GM21447 (cell line): ENCODE results near the gene ANKH.

ENCODE experiments used
- ATAC-seq: cut with Tn5 transposase; IDR thresholded peaks from one replicate; pipeline ENCODE4 v1.9.1; 2021; ENCODE audit not compliant: unreplicated experiment

The ANKH gene

GRCh38 chr5:14830210-14831005 lies 41.2 kb downstream of the ANKH start:
- no peak for ATAC-seq

- no peak for ATAC-seq
These were observed 42.2 kb downstream of the ANKH start for GRCh38 chr5:14829396-14829795.

- ATAC-seq = no peak
These were observed 44.9 kb downstream of the ANKH start for GRCh38 chr5:14826714-14827113.

- ATAC-seq = no peak
These were observed 45.6 kb downstream of the ANKH start for GRCh38 chr5:14825977-14826376.

- ATAC-seq = no peak
These were observed 47.1 kb downstream of the ANKH start for GRCh38 chr5:14824499-14824898.

- no peak for ATAC-seq
These were observed 50.3 kb downstream of the ANKH start for GRCh38 chr5:14821100-14821845.

- no peak for ATAC-seq
These were observed 52.4 kb downstream of the ANKH start for GRCh38 chr5:14818931-14819790.

GRCh38 chr5:14817762-14818136 lies 53.8 kb downstream of the ANKH start:
- peak; percentile 28 for ATAC-seq

- peak; percentile 47 for ATAC-seq
These were observed 54.4 kb downstream of the ANKH start for GRCh38 chr5:14816999-14817761.

GRCh38 chr5:14816374-14816998 lies 55.1 kb downstream of the ANKH start:
- no peak for ATAC-seq

- ATAC-seq = no peak
These were observed 57.8 kb downstream of the ANKH start for GRCh38 chr5:14813747-14814146.

- ATAC-seq = no peak
These were observed 59.4 kb downstream of the ANKH start for GRCh38 chr5:14812166-14812565.

GRCh38 chr5:14810928-14811572 lies 60.5 kb downstream of the ANKH start:
- no peak for ATAC-seq

GRCh38 chr5:14810282-14810681 lies 61.3 kb downstream of the ANKH start:
- ATAC-seq = no peak

- ATAC-seq = peak; percentile 98
These were observed 62.0 kb downstream of the ANKH start for GRCh38 chr5:14809369-14810155.

GRCh38 chr5:14807471-14807870 lies 64.1 kb downstream of the ANKH start:
- ATAC-seq = no peak

GRCh38 chr5:14806456-14806855 lies 65.1 kb downstream of the ANKH start:
- no peak for ATAC-seq

- ATAC-seq = no peak
These were observed 69.0 kb downstream of the ANKH start for GRCh38 chr5:14802541-14802940.

- ATAC-seq = no peak
These were observed 69.8 kb downstream of the ANKH start for GRCh38 chr5:14801792-14802191.
